Measurements from ENCODE around the gene SOBP.

DNA sequence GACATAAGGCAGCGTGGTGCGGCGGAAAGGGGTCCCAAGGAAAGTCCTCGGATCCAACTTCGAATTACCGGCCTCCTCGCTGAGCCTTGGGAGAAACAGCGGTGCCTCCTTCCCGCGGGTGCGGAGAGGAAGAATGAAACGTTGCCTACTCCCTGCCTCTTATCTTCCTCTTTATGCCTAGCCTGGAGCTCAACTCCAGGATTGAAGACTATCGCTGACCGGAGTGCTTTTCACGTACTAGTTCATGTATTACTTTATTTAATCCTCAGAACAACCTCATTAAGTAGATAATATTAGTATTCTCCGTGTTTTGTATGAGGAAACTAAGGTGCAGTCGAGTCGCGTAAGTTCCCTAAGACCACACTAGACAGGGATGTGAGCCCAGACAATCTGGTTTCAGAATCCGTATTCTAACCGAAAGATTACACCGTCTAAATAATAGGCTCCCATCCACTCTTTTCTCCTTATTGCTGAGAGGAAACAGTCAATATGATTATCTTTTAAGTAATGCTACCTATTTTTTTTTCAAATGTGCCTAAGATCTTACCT is 29.8 kb upstream of the SOBP start:
- TF ChIP-seq, protein P1, sequence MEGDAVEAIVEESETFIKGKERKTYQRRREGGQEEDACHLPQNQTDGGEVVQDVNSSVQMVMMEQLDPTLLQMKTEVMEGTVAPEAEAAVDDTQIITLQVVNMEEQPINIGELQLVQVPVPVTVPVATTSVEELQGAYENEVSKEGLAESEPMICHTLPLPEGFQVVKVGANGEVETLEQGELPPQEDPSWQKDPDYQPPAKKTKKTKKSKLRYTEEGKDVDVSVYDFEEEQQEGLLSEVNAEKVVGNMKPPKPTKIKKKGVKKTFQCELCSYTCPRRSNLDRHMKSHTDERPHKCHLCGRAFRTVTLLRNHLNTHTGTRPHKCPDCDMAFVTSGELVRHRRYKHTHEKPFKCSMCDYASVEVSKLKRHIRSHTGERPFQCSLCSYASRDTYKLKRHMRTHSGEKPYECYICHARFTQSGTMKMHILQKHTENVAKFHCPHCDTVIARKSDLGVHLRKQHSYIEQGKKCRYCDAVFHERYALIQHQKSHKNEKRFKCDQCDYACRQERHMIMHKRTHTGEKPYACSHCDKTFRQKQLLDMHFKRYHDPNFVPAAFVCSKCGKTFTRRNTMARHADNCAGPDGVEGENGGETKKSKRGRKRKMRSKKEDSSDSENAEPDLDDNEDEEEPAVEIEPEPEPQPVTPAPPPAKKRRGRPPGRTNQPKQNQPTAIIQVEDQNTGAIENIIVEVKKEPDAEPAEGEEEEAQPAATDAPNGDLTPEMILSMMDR (conservative IDR thresholded peaks at IDR 0.05) = no peak
- no peak for TF ChIP-seq EZH2 (IDR thresholded peaks at IDR 0.05; ENCODE audit: low read depth)

All from PC-9 (cell line).